Ascending aorta (tissue), 2 donors: ENCODE measurements around the gene FRYL. TPM values are rescaled to one million over a fixed set of nuclear protein-coding genes. Genes with fewer than 3 reads are reported as not detected.
"Not testable (repeated sequence)": the region's sequence is repeated elsewhere in the genome, so short reads cannot be mapped to it uniquely, and the experiment has no call there.

Experiments
- DNase-seq, 2 donors: peaks; one replicate each; pipeline ENCODE4 v3.0.0-alpha.2; 2019; ENCODE audit warnings: low spot score in 2 of 2
- H3K27ac ChIP-seq, 2 donors: fragments of 200-600 bp; sonication (generic); one replicate each; pipeline ENCODE4 v1.5.1; 2016 to 2017; ENCODE audit warnings: mild to moderate bottlenecking in 1 of 2
- H3K27me3 ChIP-seq: fragments of 200-600 bp; sonication (generic); one replicate; pipeline ENCODE4 v1.5.1; 2017
- H3K36me3 ChIP-seq, 2 donors: fragments of 200-600 bp; sonication (generic); one replicate each; pipeline ENCODE4 v1.5.1; 2016
- H3K4me1 ChIP-seq, 2 donors: fragments of 200-600 bp; sonication (generic); one replicate each; pipeline ENCODE4 v1.5.1; 2016 to 2017; ENCODE audit warnings: mild to moderate bottlenecking in 1 of 2
- H3K4me3 ChIP-seq, 2 donors: fragments of 200-600 bp; sonication (generic); one replicate each; pipeline ENCODE4 v1.5.1; 2016 to 2017; ENCODE audit warnings: mild to moderate bottlenecking in 1 of 2
- H3K9me3 ChIP-seq, 2 donors: fragments of 200-600 bp; sonication (generic); one replicate each; pipeline ENCODE4 v1.5.1; 2016
- CTCF ChIP-seq, 3 experiments: fragments of 200-600 bp in 2 of 3; fragments of 450-650 bp in 1 of 3; sonication (generic) in 2 of 3; IDR thresholded peaks; one replicate each; pipeline ENCODE4 v1.5.1; 2016 to 2019; ENCODE audit warnings: antibody characterized with exemption in 3 of 3, mild to moderate bottlenecking in 1 of 3, moderate library complexity in 1 of 3
- intact Hi-C: fragments of 100-400 bp; cut with DNase I; formaldehyde crosslinking; loops from one replicate; pipeline ENCODE4 v1.15.1; 2023
- total RNA-seq: library from RNA; depleted of rRNA; stranded (reverse); fragments of >200 nt; gene quantifications from one replicate; pipeline ENCODE4 v1.1.0, GENCODE V29; 2016

The FRYL gene
- total RNA-seq, 1 donor from 2014 or later = 40.6 TPM

DNA sequence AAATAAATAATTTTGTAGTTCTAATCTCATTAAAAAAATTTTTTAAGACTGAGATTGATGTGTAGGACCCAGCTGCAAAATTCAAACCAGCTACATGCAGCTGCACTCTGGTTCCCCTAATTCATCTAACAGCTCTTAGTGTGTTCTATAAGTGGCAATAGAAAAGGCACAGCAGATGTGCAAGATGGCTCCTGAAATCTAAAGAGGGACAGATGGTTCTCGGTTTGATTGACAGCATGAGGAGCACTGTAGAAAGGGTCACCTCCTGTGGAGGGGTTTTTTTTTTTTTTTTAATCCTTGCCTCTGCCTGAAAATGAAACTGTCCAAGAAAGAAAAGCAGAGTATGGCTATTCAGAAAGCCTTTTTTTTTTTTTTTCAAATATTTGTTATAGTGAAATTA, 33.9 kb upstream of the FRYL start:
- Histone ChIP-seq H3K9me3 (no peaks in the 10 kb centered on the region), H3K27me3 (no peaks in the 10 kb centered on the region), H3K4me3 (no peak overlapping the region), H3K36me3 (no peaks in the 10 kb centered on the region), H3K4me1 (no peaks in the 10 kb centered on the region), H3K27ac (no peak overlapping the region)
- intact Hi-C loops = no loop called here
- no peak for DNase-seq
- TF ChIP-seq CTCF (IDR thresholded peaks at IDR 0.05) = no peak

GRCh38 chr4:48812866-48813265, 32.8 kb upstream of the FRYL start:
- Histone ChIP-seq H3K36me3 (no peaks in the 10 kb centered on the region), H3K27ac (no peak overlapping the region), H3K4me1 (no peaks in the 10 kb centered on the region), H3K4me3 (no peak overlapping the region), H3K27me3 (no peaks in the 10 kb centered on the region), H3K9me3 (no peaks in the 10 kb centered on the region)
- no peak for DNase-seq
- intact Hi-C loops = no loop called here
- no peak for TF ChIP-seq CTCF (IDR thresholded peaks at IDR 0.05)

DNA sequence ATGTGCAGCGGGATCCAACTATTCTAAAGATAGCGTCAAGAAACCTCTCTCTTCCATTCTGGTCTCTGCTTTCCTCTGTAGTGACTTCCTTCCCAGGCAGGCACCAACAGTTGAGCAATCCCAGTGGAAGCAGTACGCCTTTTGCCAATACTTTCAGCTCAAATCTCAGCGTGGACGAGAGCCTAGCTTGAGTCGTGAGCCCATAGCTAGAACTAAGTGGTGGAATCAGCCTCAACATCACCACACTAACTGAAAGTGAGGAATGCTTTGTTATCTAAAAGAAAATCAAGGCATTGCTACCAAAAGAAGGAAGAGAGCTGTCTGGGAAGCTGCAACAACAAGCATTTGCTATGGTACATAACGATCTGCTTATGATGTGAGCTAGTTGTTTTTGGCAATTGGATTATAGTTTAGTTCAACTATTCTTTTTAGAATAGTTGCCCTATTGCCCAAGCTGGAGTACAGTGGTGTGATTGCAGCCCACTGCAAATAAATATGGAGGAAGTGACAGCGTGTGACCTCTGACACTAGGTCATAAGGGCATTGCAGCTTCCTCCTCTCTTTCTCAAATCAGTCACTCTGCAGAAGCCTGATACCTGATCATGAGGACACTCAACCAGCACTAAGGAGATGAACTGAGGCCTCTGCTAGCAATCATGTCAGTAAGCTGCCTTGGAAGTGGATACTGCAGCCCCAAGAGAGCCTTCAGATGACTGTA, 24.7 kb upstream of the FRYL start:
- no peak for TF ChIP-seq CTCF (IDR thresholded peaks at IDR 0.05)
- H3K27me3 ChIP-seq = no peaks in the 10 kb centered on the region
- H3K9me3 ChIP-seq = no peaks in the 10 kb centered on the region
- H3K4me3 ChIP-seq = peak overlapping the region; percentile 16 to 45
- H3K4me1 ChIP-seq = peaks cover 9 to 35% of the 10 kb centered on the region in 2 donors
- H3K27ac ChIP-seq = peak overlapping the region; percentile 77 to 80
- H3K36me3 ChIP-seq = no peaks in the 10 kb centered on the region
- intact Hi-C loops = no loop called here
- DNase-seq = peak in 1 of 2 donors; percentile 70

- H3K36me3 ChIP-seq = no peaks in the 10 kb centered on the region
- no peak overlapping the region for H3K4me3 ChIP-seq
- H3K27me3 ChIP-seq = no peaks in the 10 kb centered on the region
- intact Hi-C loops = loop anchor here (1.0 kb wide), 1 partner anchor 22 kb away; no protein-coding TSS in a partner anchor
- no peak for TF ChIP-seq CTCF (IDR thresholded peaks at IDR 0.05)
- H3K9me3 ChIP-seq = no peaks in the 10 kb centered on the region
- H3K27ac ChIP-seq = peak overlapping the region; percentile 77 to 80
- DNase-seq = no peak
- peaks cover 9 to 57% of the 10 kb centered on the region in 2 donors for H3K4me1 ChIP-seq
Measured at GRCh38 chr4:48801016-48801715, 21.1 kb upstream of the FRYL start.

DNA sequence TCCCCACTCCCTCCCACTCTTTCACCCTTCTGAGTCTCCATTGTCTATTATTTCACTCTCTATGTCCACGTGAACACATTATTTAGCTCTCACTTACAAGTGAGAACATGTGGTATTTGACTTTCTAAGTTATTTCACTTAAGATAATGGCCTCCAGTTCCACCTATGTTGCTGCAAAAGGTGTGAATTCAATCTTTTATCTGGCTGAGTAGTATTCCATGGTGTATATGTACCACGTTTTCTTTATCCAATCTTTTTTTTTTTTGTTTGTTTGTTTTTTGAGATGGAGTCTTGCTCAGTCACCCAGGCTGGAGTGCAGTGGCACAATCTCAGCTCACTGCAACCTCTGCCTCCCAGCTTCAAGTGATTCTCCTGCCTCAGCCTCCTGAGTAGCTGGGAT, 20.1 kb upstream of the FRYL start:
- H3K27me3 ChIP-seq, H3K36me3 ChIP-seq, DNase-seq, H3K9me3 ChIP-seq, H3K4me3 ChIP-seq, intact Hi-C loops: not testable (repeated sequence)
- Histone ChIP-seq H3K27ac (peak overlapping the region; percentile 77 to 80), H3K4me1 (peaks cover 9 to 56% of the 10 kb centered on the region in 2 donors)

- Histone ChIP-seq H3K4me1 (peaks cover 9 to 49% of the 10 kb centered on the region in 2 donors), H3K27ac (peak overlapping the region; percentile 33 to 59), H3K9me3 (no peaks in the 10 kb centered on the region), H3K27me3 (no peaks in the 10 kb centered on the region), H3K36me3 (no peaks in the 10 kb centered on the region), H3K4me3 (no peak overlapping the region)
- intact Hi-C loops = loop anchor here (10.0 kb wide), 1 partner anchor 454 kb away; the partner anchor contains the start of gene SLAIN2
- no peak for DNase-seq
- TF ChIP-seq CTCF (IDR thresholded peaks at IDR 0.05) = no peak
Measured at GRCh38 chr4:48799157-48799556, 19.1 kb upstream of the FRYL start.
